Panc1 (cell line): ENCODE measurements around the gene SEMA5B. TPM values are rescaled to one million over a fixed set of nuclear protein-coding genes. Genes with fewer than 3 reads are reported as not detected.

Source experiments
- ATAC-seq: fragments of 200-7000 bp; cut with Tn5 transposase; 2 replicates; pipeline ENCODE4 v1.9.1; 2020; ENCODE audit warnings: mild to moderate bottlenecking, moderate library complexity
- BruUV-seq: library from RNA; stranded (reverse); fragments of 400-500 nt; replicated peaks from 2 replicates; lab custom pipeline; 2021; lab: Mats Ljungman, UMichigan
- CTCF ChIA-PET: fragments of 300-600 bp; sonication (Branson Sonifier 250); formaldehyde crosslinking; loops from one replicate; lab custom pipeline; 2022; ENCODE audit warnings: antibody characterized with exemption; lab: Charles Lee
- POLR2A ChIA-PET: fragments of 300-600 bp; sonication (Branson Sonifier 250); formaldehyde crosslinking; loops from one replicate; lab custom pipeline; 2022; ENCODE audit warnings: antibody characterized with exemption; lab: Charles Lee
- DNase-seq: peaks from one replicate; pipeline ENCODE4 v3.0.0-alpha.2; 2010; ENCODE audit warnings: low read depth, low spot score
- H3K27ac ChIP-seq: 2 replicates; pipeline ENCODE4 v1.5.1; 2011; ENCODE audit warnings: mild to moderate bottlenecking, low read length, inconsistent platforms
- H3K27me3 ChIP-seq: fragments of 200-500 bp; sonication (Bioruptor generic); 2 replicates; pipeline ENCODE4 v1.6.0; 2014; ENCODE audit warnings: low read length, inconsistent platforms; ENCODE audit not compliant: control insufficient read depth, insufficient read depth
- H3K36me3 ChIP-seq: fragments of 200-500 bp; sonication (Bioruptor generic); 2 replicates; pipeline ENCODE4 v1.5.1; 2014; ENCODE audit warnings: inconsistent platforms, mild to moderate bottlenecking, low read length, moderate library complexity; ENCODE audit not compliant: control insufficient read depth, insufficient read depth
- H3K4me1 ChIP-seq: 2 replicates; pipeline ENCODE4 v1.5.1; 2011; ENCODE audit warnings: inconsistent platforms, mild to moderate bottlenecking, low read length, moderate library complexity; ENCODE audit not compliant: control insufficient read depth, insufficient read depth
- H3K4me3 ChIP-seq, 2 experiments: 2 replicates each; pipeline ENCODE4 v1.5.1; 2011 to 2012; ENCODE audit warnings: low read depth in 2 of 2, low read length in 2 of 2, mild to moderate bottlenecking in 2 of 2, inconsistent platforms in 1 of 2, moderate library complexity in 1 of 2
- H3K9me3 ChIP-seq: fragments of 200-500 bp; sonication (Bioruptor generic); 2 replicates; pipeline ENCODE4 v1.5.1; 2014; ENCODE audit warnings: low read depth, mild to moderate bottlenecking, inconsistent platforms, low read length, moderate library complexity; ENCODE audit not compliant: control insufficient read depth, insufficient read depth
- POLR2AphosphoS5 ChIP-seq: IDR thresholded peaks from 2 replicates; pipeline ENCODE4 v1.6.1; 2012; ENCODE audit warnings: mild to moderate bottlenecking, low read depth, low read length, moderate library complexity
- SIN3A ChIP-seq: IDR thresholded peaks from 2 replicates; pipeline ENCODE4 v1.6.1; 2012; ENCODE audit warnings: low read depth, mild to moderate bottlenecking, low read length, moderate library complexity, borderline replicate concordance; ENCODE audit not compliant: insufficient read depth
- TCF7L2 ChIP-seq: IDR thresholded peaks from 2 replicates; pipeline ENCODE4 v1.6.1; 2011; ENCODE audit warnings: mild to moderate bottlenecking, low read depth, low read length, inconsistent platforms
- in situ Hi-C: cut with HindIII; loops from 2 replicates; pipeline ENCODE4 v1.10.0; 2016; ENCODE audit warnings: low sequenced_read_pairs, low pct_unique_long_range_greater_than_20kb
- intact Hi-C: fragments of 100-400 bp; cut with micrococcal nuclease; formaldehyde crosslinking; loops from one replicate; pipeline ENCODE4 v1.10.0; 2022; ENCODE audit not compliant: unreplicated experiment
- total RNA-seq: library from RNA; stranded (reverse); gene quantifications from one replicate; pipeline ENCODE4 v1.2.1, GENCODE V29; 2021; ENCODE audit not compliant: unreplicated experiment
- TF ChIP-seq, protein P1 (sequence below): fragments of 450-650 bp; IDR thresholded peaks from 2 replicates; pipeline ENCODE4 v1.5.1; 2017; ENCODE audit warnings: mild to moderate bottlenecking
- TF ChIP-seq, protein P2 (sequence below), 2 experiments: IDR thresholded peaks; 2 replicates each; pipeline ENCODE4 v1.6.1; 2011 to 2012; ENCODE audit warnings: low read depth in 2 of 2, control low read depth in 1 of 2, low read length in 1 of 2, mild to moderate bottlenecking in 1 of 2, moderate library complexity in 1 of 2; ENCODE audit not compliant: insufficient read depth in 1 of 2

The SEMA5B gene
- total RNA-seq, 1 experiment from 2014 or later, result 1.2 TPM

DNA sequence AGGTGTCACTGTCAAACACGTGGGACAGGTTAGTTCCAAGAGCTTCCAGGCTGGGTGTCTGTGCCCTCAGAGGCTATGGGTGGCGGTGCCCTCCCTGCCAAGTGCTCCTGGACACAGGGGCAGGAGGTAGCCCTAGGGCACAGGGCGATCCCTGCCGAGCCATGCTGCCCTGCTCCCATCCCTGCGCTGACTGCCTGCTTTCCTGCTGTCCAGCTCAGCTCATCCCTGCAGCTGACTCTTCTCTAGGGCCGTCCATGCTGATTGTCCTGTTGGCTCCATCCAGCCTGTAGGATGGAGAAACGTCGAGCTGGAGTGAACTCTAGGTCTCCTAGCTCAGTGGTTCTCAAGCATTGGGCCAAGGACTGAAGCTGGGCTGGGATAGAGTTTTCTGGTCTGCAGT lies 42.9 kb upstream of the SEMA5B start:
- in situ Hi-C loops (no loop called here), intact Hi-C loops (no loop called here)
- CTCF ChIA-PET, result no interaction called here
- no TSS peak for BruUV-seq
- DNase-seq (no peak), ATAC-seq (no peak)
- H3K27me3 ChIP-seq, result no peaks in the 10 kb centered on the region
- H3K4me1 ChIP-seq, result peaks cover 36% of the 10 kb centered on the region
- H3K27ac ChIP-seq, result no peak overlapping the region
- TF ChIP-seq SIN3A (no peak), TCF7L2 (no peak), POLR2AphosphoS5 (no peak)
- TF ChIP-seq, protein P1, sequence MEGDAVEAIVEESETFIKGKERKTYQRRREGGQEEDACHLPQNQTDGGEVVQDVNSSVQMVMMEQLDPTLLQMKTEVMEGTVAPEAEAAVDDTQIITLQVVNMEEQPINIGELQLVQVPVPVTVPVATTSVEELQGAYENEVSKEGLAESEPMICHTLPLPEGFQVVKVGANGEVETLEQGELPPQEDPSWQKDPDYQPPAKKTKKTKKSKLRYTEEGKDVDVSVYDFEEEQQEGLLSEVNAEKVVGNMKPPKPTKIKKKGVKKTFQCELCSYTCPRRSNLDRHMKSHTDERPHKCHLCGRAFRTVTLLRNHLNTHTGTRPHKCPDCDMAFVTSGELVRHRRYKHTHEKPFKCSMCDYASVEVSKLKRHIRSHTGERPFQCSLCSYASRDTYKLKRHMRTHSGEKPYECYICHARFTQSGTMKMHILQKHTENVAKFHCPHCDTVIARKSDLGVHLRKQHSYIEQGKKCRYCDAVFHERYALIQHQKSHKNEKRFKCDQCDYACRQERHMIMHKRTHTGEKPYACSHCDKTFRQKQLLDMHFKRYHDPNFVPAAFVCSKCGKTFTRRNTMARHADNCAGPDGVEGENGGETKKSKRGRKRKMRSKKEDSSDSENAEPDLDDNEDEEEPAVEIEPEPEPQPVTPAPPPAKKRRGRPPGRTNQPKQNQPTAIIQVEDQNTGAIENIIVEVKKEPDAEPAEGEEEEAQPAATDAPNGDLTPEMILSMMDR, result no peak
- TF ChIP-seq, protein P2, sequence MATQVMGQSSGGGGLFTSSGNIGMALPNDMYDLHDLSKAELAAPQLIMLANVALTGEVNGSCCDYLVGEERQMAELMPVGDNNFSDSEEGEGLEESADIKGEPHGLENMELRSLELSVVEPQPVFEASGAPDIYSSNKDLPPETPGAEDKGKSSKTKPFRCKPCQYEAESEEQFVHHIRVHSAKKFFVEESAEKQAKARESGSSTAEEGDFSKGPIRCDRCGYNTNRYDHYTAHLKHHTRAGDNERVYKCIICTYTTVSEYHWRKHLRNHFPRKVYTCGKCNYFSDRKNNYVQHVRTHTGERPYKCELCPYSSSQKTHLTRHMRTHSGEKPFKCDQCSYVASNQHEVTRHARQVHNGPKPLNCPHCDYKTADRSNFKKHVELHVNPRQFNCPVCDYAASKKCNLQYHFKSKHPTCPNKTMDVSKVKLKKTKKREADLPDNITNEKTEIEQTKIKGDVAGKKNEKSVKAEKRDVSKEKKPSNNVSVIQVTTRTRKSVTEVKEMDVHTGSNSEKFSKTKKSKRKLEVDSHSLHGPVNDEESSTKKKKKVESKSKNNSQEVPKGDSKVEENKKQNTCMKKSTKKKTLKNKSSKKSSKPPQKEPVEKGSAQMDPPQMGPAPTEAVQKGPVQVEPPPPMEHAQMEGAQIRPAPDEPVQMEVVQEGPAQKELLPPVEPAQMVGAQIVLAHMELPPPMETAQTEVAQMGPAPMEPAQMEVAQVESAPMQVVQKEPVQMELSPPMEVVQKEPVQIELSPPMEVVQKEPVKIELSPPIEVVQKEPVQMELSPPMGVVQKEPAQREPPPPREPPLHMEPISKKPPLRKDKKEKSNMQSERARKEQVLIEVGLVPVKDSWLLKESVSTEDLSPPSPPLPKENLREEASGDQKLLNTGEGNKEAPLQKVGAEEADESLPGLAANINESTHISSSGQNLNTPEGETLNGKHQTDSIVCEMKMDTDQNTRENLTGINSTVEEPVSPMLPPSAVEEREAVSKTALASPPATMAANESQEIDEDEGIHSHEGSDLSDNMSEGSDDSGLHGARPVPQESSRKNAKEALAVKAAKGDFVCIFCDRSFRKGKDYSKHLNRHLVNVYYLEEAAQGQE (IDR thresholded peaks at IDR 0.05; ENCODE audit: insufficient read depth in 1 of 2, low read depth in 2 of 2, low read length in 1 of 2), result no peak
- no peaks in the 10 kb centered on the region for H3K9me3 ChIP-seq
- H3K36me3 ChIP-seq, result no peaks in the 10 kb centered on the region
- POLR2A ChIA-PET, result interaction anchor here (0.7 kb wide), 1 partner anchor 10 kb away, joined by 5 read pairs; no protein-coding TSS in a partner anchor
- no peak overlapping the region for H3K4me3 ChIP-seq

DNA sequence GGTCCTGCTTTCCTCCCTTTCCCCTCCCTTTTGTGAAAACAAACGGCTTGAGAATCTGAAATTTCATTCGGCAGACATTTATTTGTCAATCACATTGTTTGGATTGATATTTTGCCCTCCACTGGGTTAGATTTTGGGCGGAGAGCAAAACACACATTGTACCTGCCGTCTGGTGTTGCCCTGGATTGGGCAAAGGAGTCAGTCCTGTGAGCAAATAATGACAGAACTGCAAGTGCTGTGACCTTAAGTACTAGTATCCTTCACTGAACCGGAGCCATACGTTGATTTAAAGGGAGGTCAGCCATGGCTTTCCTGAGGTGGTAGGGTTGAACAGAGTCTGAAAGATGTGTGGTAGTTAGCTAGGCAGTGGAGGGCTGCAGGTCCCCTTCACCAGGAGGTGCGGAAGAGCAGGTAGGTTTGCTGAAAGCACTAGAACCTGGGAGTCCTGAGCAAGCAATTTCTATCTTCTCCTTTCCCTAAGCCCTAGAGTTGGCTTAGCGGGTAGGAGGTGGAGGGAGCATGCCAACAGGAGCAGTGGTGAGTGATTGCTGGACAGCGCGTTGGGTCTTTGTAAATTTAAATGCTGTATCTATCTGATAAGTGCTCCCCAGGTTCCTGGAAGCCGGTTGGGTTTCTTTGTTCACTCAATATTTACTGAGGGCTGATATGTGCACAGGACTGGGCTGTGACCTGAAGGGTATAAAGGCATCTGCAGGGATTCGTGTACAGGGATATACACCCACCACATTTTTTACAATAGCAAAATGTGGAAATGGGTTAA lies 41.2 kb upstream of the SEMA5B start:
- CTCF ChIA-PET, result no interaction called here
- H3K9me3 ChIP-seq, result no peaks in the 10 kb centered on the region
- H3K4me1 ChIP-seq, result peaks cover 32% of the 10 kb centered on the region
- POLR2A ChIA-PET, result no interaction called here
- ATAC-seq (no peak), DNase-seq (no peak)
- TSS peak; percentile 67 for BruUV-seq
- intact Hi-C loops (no loop called here), in situ Hi-C loops (no loop called here)
- peak overlapping the region; percentile 83 for H3K27ac ChIP-seq
- H3K36me3 ChIP-seq, result no peaks in the 10 kb centered on the region
- no peaks in the 10 kb centered on the region for H3K27me3 ChIP-seq
- TF ChIP-seq, protein P2 (IDR thresholded peaks at IDR 0.05; ENCODE audit: insufficient read depth in 1 of 2, low read depth in 2 of 2, low read length in 1 of 2), result peak; percentile 28 to 39; a peak in 2 of 4 replicates
- TF ChIP-seq, protein P1, result no peak; the same call in 1 of the 2 replicates
- peak overlapping the region; percentile 84 to 92 for H3K4me3 ChIP-seq
